ENCODE results near the gene KIAA1755.
"Not testable (repeated sequence)": the region's sequence is repeated elsewhere in the genome, so short reads cannot be mapped to it uniquely, and the experiment has no call there.

Gene KIAA1755

DNA sequence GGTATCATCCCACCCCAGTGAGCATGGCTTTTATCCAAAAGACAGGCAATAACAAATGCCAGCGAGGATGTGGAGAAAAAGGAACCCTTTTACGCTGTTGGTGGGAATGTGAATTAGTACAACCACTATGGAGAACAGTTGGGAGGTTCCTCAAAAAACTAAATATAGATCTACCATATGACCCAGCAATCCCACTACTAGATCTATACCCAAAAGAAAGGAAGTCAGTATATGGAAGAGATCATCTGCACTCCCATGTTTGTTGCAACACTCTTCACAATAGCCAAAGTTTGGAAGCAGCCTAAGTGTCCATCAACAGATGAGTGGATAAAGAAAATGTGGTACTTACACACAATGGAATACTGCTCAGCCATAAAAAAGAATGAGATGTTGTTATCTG, 5.9 kb upstream of the KIAA1755 start:
- no peak for DNase-seq (ENCODE audit: low read depth)

DNA sequence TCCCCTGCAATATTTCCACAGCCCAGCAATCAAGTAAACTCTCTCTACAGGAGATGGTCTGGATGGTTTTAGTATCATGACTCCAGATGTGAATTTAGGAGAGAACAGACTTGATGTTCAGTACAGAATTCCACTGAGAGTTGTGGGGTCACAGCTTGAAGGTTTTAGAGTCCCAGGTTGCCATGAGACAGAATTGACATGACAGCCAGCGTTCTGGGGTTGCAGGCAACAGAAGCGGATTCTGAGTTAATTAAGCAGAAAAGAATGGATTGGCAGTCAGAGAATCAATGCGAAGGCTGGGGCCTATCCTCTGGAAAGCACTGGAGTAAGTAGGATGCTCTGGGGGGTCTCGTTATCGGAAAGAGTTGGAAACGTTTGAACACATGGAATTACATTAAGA, 2.4 kb upstream of the KIAA1755 start:
- no peak for DNase-seq (ENCODE audit: low read depth)

DNA sequence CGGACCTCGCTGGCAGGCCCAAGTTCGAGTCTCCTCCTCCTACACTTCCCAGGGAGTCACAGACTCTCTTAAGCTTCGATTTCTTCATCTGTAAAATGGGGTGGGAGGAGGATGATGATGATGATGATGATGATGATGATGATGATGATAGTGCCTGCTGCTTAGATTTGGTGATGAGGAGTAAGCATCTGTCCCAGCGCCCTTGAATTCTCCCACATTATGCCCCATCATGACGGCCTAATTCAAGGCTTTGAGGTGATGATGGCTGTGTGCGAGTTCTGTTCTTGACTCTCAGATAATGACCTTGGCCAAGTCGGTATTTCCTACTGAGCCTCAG, 487 bp upstream of the KIAA1755 start:
- no peak for DNase-seq (ENCODE audit: low read depth)

DNA sequence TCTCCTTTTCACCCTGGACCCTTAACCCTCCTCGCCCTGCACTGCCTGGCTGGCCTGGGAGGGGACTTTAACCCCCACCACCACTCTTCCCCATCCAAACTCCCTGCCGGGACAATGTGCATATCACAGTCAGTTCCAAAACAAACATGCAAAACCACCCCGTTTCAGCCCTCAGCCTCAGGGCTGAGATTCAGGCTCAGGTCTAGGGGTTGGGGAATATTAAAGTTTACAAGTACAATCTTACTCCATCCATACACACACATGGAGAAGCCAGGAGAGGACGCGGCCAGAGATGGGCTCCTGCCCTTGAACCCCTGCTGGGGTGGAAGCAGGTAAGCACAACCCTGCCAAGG, 534 bp downstream of the KIAA1755 start:
- no peak for DNase-seq (ENCODE audit: low read depth)

DNA sequence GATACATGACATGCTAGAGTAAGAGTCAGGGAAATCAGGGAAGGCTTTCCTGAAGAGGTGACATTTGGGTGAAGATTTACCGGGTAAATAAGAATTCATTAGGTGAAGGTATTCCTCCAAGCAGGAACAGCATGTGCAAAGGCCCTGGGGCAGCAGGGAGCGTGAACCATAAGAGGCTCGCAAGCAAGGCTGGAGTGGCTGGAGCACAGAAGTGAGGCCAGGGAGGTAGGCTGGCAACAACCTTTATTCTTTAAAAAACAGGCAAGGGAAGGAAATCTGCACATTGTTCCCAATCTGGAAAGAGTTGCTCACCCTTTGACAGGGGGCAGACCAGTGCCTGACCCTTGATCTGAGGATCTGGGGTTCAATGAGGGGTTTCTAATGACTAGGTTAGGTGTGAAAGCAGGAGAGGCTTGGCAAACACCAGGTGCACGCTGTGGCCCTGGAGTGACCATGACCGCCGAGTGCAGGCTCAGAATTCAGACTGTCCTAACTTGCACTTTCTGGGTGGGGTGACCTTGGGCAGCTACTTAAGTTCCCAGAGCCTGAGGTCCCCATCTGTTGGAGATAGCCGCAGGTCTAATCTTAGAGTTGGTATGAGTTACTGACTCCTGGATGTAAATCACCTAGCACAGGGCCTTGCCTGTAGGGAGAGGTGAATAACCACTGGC, 1.9 kb downstream of the KIAA1755 start:
- DNase-seq (ENCODE audit: low read depth), result no peak

DNA sequence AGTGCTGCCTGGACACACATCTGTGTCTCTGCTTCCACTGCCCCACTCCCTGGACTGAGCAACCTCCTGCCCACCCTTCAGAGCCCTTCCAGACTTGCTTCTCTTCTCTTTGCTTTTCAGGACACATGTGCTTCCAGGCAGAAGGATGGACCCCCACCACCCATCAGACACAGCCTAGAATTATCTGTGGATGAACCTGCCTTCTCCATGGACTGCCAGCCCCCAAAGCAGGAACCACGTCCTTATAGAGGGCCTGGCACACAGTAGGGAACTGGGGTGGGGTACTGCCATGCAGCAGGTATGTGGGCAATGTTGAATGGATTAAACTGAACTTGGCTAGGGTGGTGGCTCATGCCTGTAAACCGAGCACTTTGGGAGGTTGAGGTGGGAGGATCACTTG, 3.6 kb downstream of the KIAA1755 start:
- DNase-seq (ENCODE audit: low read depth), result no peak

DNA sequence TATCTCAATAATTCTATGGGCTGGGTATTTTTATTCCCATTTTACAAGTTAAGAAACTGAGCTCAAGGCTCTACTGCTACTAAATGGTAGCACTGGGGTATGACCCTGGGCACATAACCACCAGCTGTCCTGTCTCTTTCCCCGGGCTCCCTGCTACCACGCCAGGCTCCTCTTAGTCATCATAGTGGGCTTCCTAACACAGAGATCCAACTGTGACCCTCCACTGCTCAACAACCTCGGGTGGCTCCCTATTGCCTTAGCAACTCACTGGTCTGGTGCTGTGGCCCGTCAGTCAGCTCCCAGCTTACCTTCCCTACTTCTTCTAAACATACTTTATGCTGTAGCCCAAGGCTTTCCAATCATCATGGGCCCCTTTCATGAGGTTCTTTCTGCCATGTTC, 4.5 kb downstream of the KIAA1755 start:
- DNase-seq (ENCODE audit: low read depth), result no peak

DNA sequence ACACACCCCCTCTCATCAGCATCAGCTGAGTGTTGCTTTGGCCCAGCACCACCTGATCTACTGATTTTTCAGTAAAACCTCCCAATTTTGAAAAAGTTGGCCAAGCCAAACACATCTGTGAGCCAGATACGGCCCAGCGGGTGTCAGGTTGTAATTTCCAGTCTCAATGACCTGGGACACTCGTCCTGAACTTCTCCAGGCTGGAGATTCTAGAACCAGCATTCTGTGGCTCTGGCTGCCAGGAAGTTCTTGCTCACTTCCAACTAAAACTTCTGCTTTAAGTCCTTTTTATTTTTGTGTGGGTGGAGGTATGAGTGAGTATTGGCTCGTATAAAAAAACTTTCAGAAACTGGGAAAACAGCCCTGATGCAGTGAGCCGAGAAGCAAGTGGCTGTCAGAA, 5.1 kb downstream of the KIAA1755 start:
- no peak for DNase-seq (ENCODE audit: low read depth)

DNA sequence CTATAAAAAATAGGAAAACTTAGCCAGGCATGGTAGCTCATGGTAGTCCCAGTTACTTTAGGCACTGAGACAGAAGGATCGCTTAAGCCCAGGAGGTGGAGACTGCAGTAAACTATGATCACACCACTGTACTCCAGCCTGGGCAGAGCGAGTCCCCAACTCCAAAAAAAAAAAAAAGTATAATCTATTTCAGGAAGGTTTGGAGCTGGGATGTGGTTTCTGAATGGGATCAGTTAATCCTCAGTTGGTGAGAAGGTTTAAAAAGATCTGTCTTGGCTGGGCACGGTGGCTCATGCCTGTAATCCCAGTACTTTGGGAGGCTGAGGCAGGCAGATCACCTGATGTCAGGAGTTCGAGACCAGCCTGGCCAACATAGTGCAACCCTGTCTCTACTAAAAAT, 5.9 kb downstream of the KIAA1755 start:
- DNase-seq (ENCODE audit: low read depth), result not testable (repeated sequence)

DNA sequence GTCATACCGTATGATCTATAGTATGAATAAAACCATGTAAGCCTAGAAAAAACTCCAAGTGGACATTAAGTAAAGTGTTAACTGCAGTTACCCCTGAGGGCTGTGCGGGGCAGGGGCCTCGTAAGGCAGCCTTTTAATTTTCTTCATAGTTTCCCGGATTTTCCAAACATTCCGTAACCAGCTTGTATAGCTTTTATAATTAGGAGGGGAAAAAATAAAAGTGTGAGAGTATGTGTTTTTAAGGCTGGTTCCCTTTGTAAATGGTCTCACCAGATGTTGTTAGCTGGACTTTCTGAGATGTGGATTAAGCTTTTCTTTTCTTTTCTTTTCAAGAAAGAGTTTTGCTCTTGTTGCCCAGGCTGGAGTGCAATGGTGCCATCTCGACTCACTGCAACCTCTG, 7.0 kb downstream of the KIAA1755 start:
- no peak for DNase-seq (ENCODE audit: low read depth)

GRCh38 chr20:38252292-38253288, 7.9 kb downstream of the KIAA1755 start:
- DNase-seq (ENCODE audit: low read depth), result no peak

- DNase-seq (ENCODE audit: low read depth), result not testable (repeated sequence)
These were observed 9.1 kb downstream of the KIAA1755 start for GRCh38 chr20:38251441-38251840.

GRCh38 chr20:38250609-38251008, 9.9 kb downstream of the KIAA1755 start:
- DNase-seq (ENCODE audit: low read depth), result no peak

- DNase-seq (ENCODE audit: low read depth), result no peak
These were observed 10.8 kb downstream of the KIAA1755 start for GRCh38 chr20:38249536-38250310.

DNA sequence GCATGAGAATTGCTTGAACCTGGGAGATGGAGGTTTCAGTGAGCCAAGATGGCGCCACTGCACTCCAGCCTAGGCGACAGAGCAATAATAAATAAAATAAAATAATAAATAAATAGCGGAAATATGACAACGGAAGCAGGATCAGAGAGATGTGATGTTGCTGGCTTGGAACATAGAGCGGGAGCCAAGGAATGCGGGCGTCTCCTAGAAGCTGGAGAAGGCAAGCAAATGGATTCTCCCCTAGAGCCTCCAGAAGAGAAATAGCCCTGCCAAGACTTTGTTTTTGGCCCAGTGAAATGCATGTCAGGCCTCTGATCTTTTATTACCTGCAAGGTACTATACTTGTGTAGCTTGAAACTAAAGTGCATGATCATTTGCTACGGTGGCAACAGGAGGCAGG, 12.4 kb downstream of the KIAA1755 start:
- DNase-seq (ENCODE audit: low read depth), result no peak

DNA sequence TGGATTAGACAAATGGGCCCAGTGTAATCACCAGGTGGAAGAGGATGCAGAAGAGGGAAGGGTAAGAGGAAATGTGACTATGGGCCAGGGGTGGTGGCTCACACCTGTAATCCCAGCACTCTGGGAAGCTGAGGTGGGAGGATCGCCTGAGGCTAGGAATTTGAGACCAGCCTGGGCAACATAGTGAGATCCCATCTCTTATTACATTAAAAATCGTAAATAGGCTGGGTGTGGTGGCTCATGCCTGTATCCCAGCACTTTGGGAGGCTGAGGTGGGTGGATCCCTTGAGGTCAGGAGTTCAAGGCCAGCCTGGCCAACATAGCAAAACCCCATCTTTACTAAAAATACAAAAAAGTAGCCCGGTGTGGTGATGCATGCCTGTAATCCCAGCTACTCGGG, 12.8 kb downstream of the KIAA1755 start:
- DNase-seq (ENCODE audit: low read depth), result not testable (repeated sequence)

GRCh38 chr20:38247166-38247509, 13.4 kb downstream of the KIAA1755 start:
- DNase-seq (ENCODE audit: low read depth), result no peak

- no peak for DNase-seq (ENCODE audit: low read depth)
These were observed 14.0 kb downstream of the KIAA1755 start for GRCh38 chr20:38246357-38247165.

DNA sequence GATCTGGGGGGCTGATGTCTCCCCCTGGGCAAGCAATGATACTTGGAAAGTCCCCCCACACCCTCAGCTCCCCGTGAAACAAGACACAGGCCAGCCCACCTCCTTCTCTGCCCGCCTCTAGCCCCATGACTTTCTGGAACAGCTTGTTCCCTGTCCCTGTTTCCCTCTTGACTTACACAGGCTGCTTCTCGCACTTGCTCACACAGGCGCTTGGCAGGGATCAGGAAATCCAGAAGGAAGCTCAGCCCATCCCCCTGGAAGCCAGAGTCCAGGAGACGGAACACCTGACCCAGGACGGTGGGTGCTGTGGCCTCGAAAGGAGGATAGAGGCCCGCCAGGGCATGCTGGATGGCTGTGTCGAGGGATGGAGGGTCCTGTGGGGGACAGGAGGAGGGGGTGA, 14.8 kb downstream of the KIAA1755 start:
- no peak for DNase-seq (ENCODE audit: low read depth)

- no peak for DNase-seq (ENCODE audit: low read depth)
These were observed 16.9 kb downstream of the KIAA1755 start for GRCh38 chr20:38243709-38244020.

DNA sequence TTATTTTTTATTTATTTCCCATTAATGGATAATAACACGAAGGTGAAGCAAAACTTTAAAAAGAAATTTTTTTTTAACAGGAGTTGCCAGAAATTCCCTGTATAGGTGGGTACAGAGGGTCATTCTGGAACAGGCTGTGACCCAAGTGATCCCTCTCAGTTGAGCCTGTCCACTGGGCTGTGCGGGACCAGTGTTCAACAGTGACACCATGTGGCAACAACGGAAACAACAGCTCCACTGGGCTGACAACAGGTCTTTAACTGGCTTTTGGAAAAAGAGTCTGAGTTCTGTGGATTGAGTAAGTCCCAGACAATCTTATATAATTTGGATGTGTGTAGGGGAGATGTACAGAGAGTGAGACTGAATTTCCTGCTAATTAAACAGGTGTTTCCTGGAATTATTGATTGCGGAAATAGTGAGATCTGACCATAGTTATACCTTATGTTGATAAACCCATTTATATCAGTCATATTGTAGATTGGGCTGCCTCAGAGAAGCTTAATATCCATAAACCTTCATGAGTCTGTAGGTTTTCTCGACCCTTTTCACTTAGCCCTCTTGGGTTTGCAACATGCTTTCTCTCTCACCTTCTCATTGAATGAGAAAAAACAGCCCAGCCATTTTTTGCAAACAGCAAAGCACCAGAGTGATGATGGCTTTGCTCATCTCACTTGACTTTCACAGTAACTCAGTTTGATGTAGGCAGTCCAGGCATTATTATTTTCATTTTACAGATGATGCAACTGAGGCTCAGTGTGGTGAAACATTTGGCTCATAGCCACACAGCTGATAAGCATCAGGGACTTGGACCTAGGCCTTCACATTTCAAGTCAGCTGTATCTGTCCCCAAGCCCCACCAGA, 17.5 kb downstream of the KIAA1755 start:
- peak; percentile 1 for DNase-seq (ENCODE audit: low read depth)
